Liver (tissue), 9 donors: Measurements from ENCODE around the gene TPRG1L. TPM values are rescaled to one million over a fixed set of nuclear protein-coding genes. Genes with fewer than 3 reads are reported as not detected.

Source experiments
- DNase-seq: peaks from one replicate; pipeline ENCODE4 v3.0.0-alpha.2; 2017; ENCODE audit warnings: low spot score
- H3K27ac ChIP-seq, 2 donors: one replicate each; pipeline ENCODE4 v1.7.0; 2013; ENCODE audit warnings: inconsistent platforms in 2 of 2, low read length in 2 of 2, control low read depth in 1 of 2, low read depth in 1 of 2, mild to moderate bottlenecking in 1 of 2
- H3K27me3 ChIP-seq, 4 donors: one replicate each; pipeline versions ENCODE4 v1.6.1 to v1.7.0; 2013; ENCODE audit warnings: low read length in 3 of 4, inconsistent platforms in 1 of 4, mild to moderate bottlenecking in 1 of 4, moderate library complexity in 1 of 4; ENCODE audit not compliant: control insufficient read depth in 4 of 4, insufficient read depth in 4 of 4
- H3K36me3 ChIP-seq, 4 donors: one replicate each; pipeline versions ENCODE4 v1.6.1 to v1.7.0; 2013; ENCODE audit warnings: low read length in 3 of 4, mild to moderate bottlenecking in 3 of 4, low read depth in 1 of 4, moderate library complexity in 1 of 4; ENCODE audit not compliant: control insufficient read depth in 4 of 4, insufficient read depth in 3 of 4
- H3K4me1 ChIP-seq, 4 donors: one replicate each; pipeline versions ENCODE4 v1.6.1 to v1.7.0; 2013; ENCODE audit warnings: low read length in 3 of 4, mild to moderate bottlenecking in 3 of 4, moderate library complexity in 1 of 4; ENCODE audit not compliant: control insufficient read depth in 4 of 4, insufficient read depth in 4 of 4
- H3K4me3 ChIP-seq, 3 donors: one replicate each; pipeline versions ENCODE4 v1.6.1 to v1.7.0; 2013; ENCODE audit warnings: low read length in 3 of 3, control low read depth in 1 of 3, low read depth in 1 of 3, mild to moderate bottlenecking in 1 of 3
- H3K9ac ChIP-seq, 2 donors: one replicate each; pipeline ENCODE4 v1.7.0; 2013; ENCODE audit warnings: low read length in 2 of 2, mild to moderate bottlenecking in 2 of 2, moderate library complexity in 2 of 2, control low read depth in 1 of 2, low read depth in 1 of 2
- H3K9me3 ChIP-seq, 4 donors: one replicate each; pipeline versions ENCODE4 v1.6.1 to v1.7.0; 2013; ENCODE audit warnings: low read length in 3 of 4; ENCODE audit not compliant: control insufficient read depth in 4 of 4
- ATF3 ChIP-seq: IDR thresholded peaks from 2 replicates; pipeline ENCODE4 v1.6.1; 2016; ENCODE audit warnings: antibody characterized with exemption
- CTCF ChIP-seq: fragments of 150-350 bp; IDR thresholded peaks from 2 replicates; pipeline ENCODE4 v1.5.1; 2017; ENCODE audit warnings: improper control_type of control experiment, low read depth, low read length; ENCODE audit not compliant: missing input control
- EGR1 ChIP-seq, 2 donors: IDR thresholded peaks; 2 replicates each; pipeline ENCODE4 v1.6.1; 2016 to 2018; ENCODE audit warnings: antibody characterized with exemption in 2 of 2, low read depth in 2 of 2
- FOXA1 ChIP-seq: IDR thresholded peaks from 2 replicates; pipeline ENCODE4 v1.6.1; 2016; ENCODE audit warnings: antibody characterized with exemption
- GABPA ChIP-seq, 2 donors: IDR thresholded peaks in 1 of 2; conservative IDR thresholded peaks in 1 of 2; 2 replicates each; pipeline ENCODE4 v1.6.1; 2016; ENCODE audit warnings: antibody characterized with exemption in 2 of 2, mild to moderate bottlenecking in 1 of 2, moderate library complexity in 1 of 2
- HNF4A ChIP-seq, 2 donors: conservative IDR thresholded peaks; 2 replicates each; pipeline ENCODE4 v1.6.1; 2016; ENCODE audit warnings: antibody characterized with exemption in 2 of 2, mild to moderate bottlenecking in 2 of 2
- HNF4G ChIP-seq: IDR thresholded peaks from 2 replicates; pipeline ENCODE4 v1.6.1; 2016; ENCODE audit warnings: antibody characterized with exemption
- JUND ChIP-seq, 2 donors: IDR thresholded peaks; 2 replicates each; pipeline ENCODE4 v1.6.1; 2016; ENCODE audit warnings: antibody characterized with exemption in 2 of 2
- MAX ChIP-seq: IDR thresholded peaks from 2 replicates; pipeline ENCODE4 v1.6.1; 2016; ENCODE audit warnings: antibody characterized with exemption
- NR2F2 ChIP-seq: IDR thresholded peaks from 2 replicates; pipeline ENCODE4 v1.6.1; 2016; ENCODE audit warnings: antibody characterized with exemption
- RAD21 ChIP-seq, 2 donors: IDR thresholded peaks; 2 replicates each; pipeline ENCODE4 v1.6.1; 2016; ENCODE audit warnings: antibody characterized with exemption in 2 of 2, mild to moderate bottlenecking in 2 of 2
- REST ChIP-seq: IDR thresholded peaks from 2 replicates; pipeline ENCODE4 v1.6.1; 2016; ENCODE audit warnings: antibody characterized with exemption, mild to moderate bottlenecking
- RXRA ChIP-seq, 2 donors: IDR thresholded peaks; 2 replicates each; pipeline ENCODE4 v1.6.1; 2017 to 2018; ENCODE audit warnings: antibody characterized with exemption in 2 of 2, mild to moderate bottlenecking in 1 of 2
- SP1 ChIP-seq: IDR thresholded peaks from 2 replicates; pipeline ENCODE4 v1.6.1; 2018; ENCODE audit warnings: antibody characterized with exemption, mild to moderate bottlenecking
- TAF1 ChIP-seq: conservative IDR thresholded peaks from 2 replicates; pipeline ENCODE4 v1.6.1; 2016; ENCODE audit warnings: antibody characterized with exemption, mild to moderate bottlenecking
- YY1 ChIP-seq: IDR thresholded peaks from 2 replicates; pipeline ENCODE4 v1.6.1; 2016; ENCODE audit warnings: antibody characterized with exemption, mild to moderate bottlenecking
- WGBS: extraction: QIAGEN DNeasy Blood & Tissue Kit; methylation state at CpG from one replicate; pipeline ENCODE4 v1.1.7; 2013; 5-methylcytosine and 5-hydroxymethylcytosine counted together
- polyA plus RNA-seq, 2 donors: library from polyadenylated mRNA; stranded (reverse) in 1 of 2; unstranded in 1 of 2; fragments of 200-250 nt in 1 of 2; fragments of >200 nt in 1 of 2; fragmentation: Nextera tagmentation in 1 of 2; extraction: Ambion mirVana in 1 of 2; gene quantifications; one replicate each; pipeline versions ENCODE4 v1.2.1 to v1.2.3, GENCODE V29; 2013 to 2015
- total RNA-seq, 2 donors: library from RNA; depleted of rRNA; stranded (reverse); fragments of >200 nt; gene quantifications; one replicate each; pipeline ENCODE4 v1.2.3, GENCODE V29; 2014
- donor health status: healthy.
- donor health status: healthy.
- donor health status: healthy.
- donor health status: healthy.
- donor health status: healthy.

Gene TPRG1L
- total and polyA plus RNA-seq, 4 donors = 29.3 to 51.0 (median 43.9) TPM

GRCh38 chr1:3603571-3604467 is 21.0 kb upstream of the TPRG1L start:
- no peak for DNase-seq

GRCh38 chr1:3604468-3604974 is 20.3 kb upstream of the TPRG1L start:
- no peak for TF ChIP-seq YY1
- TF ChIP-seq SP1 = no peak
- no peak for TF ChIP-seq EGR1 (IDR thresholded peaks at IDR 0.05; ENCODE audit: low read depth in 2 of 2)
- no peak for TF ChIP-seq HNF4A (conservative IDR thresholded peaks at IDR 0.05)
- TF ChIP-seq RAD21 (IDR thresholded peaks at IDR 0.05) = no peak
- TF ChIP-seq HNF4G = no peak
- TF ChIP-seq GABPA (IDR thresholded peaks at IDR 0.05 in 1 of 2, conservative IDR thresholded peaks at IDR 0.05 in 1 of 2) = no peak
- no peak for TF ChIP-seq ATF3

More at GRCh38 chr1:3603571-3604467, 21.0 kb upstream of the TPRG1L start:
- Histone ChIP-seq H3K27me3 (peaks cover 0 to 2% (median 0%) of the 10 kb centered on the region in 4 donors), H3K27ac (no peak overlapping the region), H3K4me1 (no peaks in the 10 kb centered on the region), H3K36me3 (peaks cover 0 to 1% (median 0%) of the 10 kb centered on the region in 4 donors), H3K9me3 (no peaks in the 10 kb centered on the region), H3K4me3 (no peak overlapping the region), H3K9ac (no peak overlapping the region)
- TF ChIP-seq GABPA (IDR thresholded peaks at IDR 0.05 in 1 of 2, conservative IDR thresholded peaks at IDR 0.05 in 1 of 2) (no peak), HNF4G (no peak), NR2F2 (no peak), SP1 (no peak), JUND (IDR thresholded peaks at IDR 0.05) (no peak), CTCF (no peak), FOXA1 (no peak), YY1 (no peak), RXRA (IDR thresholded peaks at IDR 0.05) (no peak)
- WGBS = 86% methylated on average over 29 of the region's 29 CpGs

GRCh38 chr1:3604997-3605823 is 19.6 kb upstream of the TPRG1L start:
- H3K27me3 ChIP-seq = peaks cover 0 to 2% (median 0%) of the 10 kb centered on the region in 4 donors
- H3K9ac ChIP-seq = no peak overlapping the region
- WGBS = 96% methylated on average over 7 of the region's 7 CpGs
- DNase-seq = no peak
- H3K27ac ChIP-seq = no peak overlapping the region
- no peaks in the 10 kb centered on the region for H3K9me3 ChIP-seq
- TF ChIP-seq REST (no peak), TAF1 (no peak), MAX (no peak), RAD21 (IDR thresholded peaks at IDR 0.05) (no peak), FOXA1 (no peak), NR2F2 (no peak), RXRA (IDR thresholded peaks at IDR 0.05) (no peak)
- no peaks in the 10 kb centered on the region for H3K4me1 ChIP-seq
- no peak overlapping the region for H3K4me3 ChIP-seq
- peaks cover 0 to 1% (median 0%) of the 10 kb centered on the region in 4 donors for H3K36me3 ChIP-seq

More at GRCh38 chr1:3604468-3604974, 20.3 kb upstream of the TPRG1L start:
- no peaks in the 10 kb centered on the region for H3K9me3 ChIP-seq
- H3K4me1 ChIP-seq = no peaks in the 10 kb centered on the region
- no peak overlapping the region for H3K9ac ChIP-seq
- H3K27me3 ChIP-seq = peaks cover 0 to 2% (median 0%) of the 10 kb centered on the region in 4 donors
- WGBS = 87% methylated on average over 8 of the region's 8 CpGs
- H3K27ac ChIP-seq = no peak overlapping the region
- peaks cover 0 to 1% (median 0%) of the 10 kb centered on the region in 4 donors for H3K36me3 ChIP-seq
- H3K4me3 ChIP-seq = no peak overlapping the region
- DNase-seq = no peak
